ENCODE data around the gene CCT7.

The CCT7 gene

DNA sequence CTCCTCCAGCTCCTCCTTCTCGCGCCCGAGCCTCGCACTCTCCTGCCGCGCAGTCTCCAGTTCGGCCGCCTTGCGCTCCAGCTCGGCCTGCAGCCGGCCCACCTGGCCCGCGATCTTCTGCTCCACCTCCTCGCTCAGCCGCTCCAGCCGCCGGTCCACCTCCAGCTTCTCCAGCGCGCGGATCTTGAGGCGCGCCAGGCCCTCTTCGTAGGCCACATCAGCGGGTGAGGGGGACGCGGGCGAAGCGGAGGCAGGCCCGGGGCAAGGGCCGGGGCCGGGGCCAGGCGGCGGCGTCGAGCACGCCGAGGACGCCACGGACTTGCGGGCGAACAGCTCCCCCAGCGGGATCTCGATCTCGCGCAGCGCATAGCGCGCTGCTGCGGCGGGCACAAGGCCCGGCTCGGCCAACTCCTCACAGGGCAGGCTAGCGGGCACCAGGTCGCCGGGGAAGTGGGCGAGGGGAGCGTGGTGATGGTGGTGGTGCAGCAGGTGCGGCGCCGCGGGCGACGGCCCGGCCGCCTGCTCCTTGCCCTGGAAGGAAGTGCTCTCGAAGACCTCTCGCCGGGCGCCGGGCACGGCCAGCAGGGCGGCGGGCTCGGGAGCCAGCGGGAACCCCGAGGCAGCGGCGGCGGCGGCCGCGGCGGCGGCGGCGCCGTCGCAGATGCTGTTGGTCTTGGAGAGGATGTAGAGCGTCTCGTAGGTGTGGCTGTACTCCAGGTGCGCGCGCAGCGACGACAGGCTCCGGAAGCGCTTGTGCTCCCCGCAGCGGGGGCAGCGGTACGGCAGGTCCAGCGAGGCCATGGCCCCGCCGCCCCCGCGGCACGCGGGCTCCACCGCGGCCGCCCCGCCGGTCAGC lies 35.0 kb downstream of the CCT7 start:
- DNase-seq, result peak; percentile 61
- peak; percentile 75 for ATAC-seq

GRCh38 chr2:73269686-73270465 lies 35.8 kb downstream of the CCT7 start:
- ATAC-seq (peak; percentile 3), DNase-seq (no peak)

DNA sequence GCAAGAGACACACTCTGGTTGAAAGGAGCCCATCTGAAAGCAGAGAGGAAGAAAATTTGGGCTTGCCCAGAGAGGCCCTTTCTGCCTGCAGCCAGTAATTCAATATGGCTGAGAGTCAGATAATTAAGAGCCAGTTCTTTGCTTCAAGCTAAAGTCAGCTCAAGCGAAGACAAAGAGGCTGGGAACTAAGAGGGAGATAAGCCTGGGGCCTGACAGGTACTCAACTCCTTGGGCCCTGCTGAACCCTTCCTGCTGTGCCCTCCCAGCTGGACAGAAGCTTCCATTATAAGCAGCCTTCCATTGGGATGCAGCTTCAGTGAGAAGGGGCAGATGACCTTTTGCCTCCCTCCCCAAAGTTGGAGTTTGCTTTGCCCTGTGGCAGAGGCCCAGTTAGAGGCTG lies 38.2 kb downstream of the CCT7 start:
- DNase-seq, result no peak
- no peak for ATAC-seq

DNA sequence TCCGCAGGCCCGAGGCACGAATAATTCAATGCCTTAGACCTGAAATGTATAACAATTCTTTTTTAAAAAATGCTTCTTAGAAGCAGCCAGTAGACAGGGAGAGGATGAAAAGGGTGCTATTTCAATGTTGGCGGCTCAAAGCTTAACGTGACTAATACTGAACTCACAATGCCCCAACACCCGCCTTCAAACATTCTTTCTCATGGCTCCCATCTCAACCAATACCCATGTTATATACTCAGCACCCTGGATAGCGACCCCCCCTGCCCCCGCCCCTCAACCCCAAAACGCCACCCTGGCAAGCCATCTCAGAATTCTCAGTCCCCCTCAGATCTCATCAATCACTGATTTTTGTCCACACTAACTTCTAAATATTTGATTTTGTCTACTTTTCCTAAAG lies 45.7 kb downstream of the CCT7 start:
- no peak for DNase-seq
- ATAC-seq, result no peak

DNA sequence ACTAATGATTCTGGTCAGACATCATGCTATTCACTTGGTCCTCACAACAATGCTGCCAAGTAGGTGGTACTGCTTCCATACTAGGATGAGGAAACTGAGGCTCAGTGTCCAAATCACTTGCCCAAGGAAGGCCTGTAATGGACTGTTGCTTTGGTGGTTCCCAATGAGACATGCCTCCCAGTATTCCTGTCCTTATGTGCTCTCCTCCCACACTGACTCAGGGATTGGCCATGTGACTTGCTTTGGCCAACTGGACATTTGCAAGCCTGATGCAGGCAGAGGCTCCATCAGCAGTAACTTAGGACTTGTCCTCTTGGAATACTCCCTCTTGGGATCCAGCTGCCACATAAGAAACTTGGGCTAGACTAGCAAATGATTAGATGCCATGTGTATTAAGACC lies 47.1 kb downstream of the CCT7 start:
- no peak for ATAC-seq
- no peak for DNase-seq

GRCh38 chr2:73282924-73283544 lies 48.9 kb downstream of the CCT7 start:
- ATAC-seq, result no peak
- no peak for DNase-seq

DNA sequence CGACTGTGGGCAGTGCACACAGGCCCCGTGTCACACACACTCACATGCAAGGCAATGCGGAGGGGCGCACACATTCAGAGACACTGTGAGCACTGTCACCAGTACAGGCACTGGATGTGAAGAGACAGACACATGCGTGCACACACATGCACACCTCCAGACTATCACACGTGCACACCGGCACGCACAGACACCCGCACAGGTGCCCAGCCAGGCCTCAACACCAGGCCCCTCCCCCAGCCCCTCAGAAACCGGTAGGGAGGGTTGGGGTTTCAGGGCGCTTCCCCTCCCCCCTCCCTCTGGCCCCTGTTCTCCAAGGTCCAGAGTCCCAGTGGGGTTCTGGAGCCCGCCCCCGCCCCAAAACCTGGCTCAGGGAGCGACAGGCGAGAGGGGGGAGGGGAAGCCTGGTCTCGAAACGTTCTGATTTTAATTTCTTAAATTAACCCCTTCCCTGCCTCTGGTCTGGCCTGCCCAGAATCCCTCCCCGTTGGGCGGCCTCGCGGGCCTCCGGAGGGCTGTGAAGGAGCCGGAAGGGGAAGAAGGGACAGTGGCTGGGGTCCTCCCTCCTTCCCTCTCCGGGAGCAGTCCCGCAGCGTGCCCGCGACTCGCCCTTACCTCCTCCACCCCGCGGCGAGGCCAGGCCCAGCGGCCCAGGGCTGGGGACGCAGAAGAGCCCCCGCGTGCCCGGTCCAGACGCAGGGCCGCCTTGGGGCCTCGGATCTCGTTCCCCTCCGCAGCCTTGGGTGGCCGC lies 49.6 kb downstream of the CCT7 start:
- DNase-seq (peak; percentile 64), ATAC-seq (peak; percentile 16)

DNA sequence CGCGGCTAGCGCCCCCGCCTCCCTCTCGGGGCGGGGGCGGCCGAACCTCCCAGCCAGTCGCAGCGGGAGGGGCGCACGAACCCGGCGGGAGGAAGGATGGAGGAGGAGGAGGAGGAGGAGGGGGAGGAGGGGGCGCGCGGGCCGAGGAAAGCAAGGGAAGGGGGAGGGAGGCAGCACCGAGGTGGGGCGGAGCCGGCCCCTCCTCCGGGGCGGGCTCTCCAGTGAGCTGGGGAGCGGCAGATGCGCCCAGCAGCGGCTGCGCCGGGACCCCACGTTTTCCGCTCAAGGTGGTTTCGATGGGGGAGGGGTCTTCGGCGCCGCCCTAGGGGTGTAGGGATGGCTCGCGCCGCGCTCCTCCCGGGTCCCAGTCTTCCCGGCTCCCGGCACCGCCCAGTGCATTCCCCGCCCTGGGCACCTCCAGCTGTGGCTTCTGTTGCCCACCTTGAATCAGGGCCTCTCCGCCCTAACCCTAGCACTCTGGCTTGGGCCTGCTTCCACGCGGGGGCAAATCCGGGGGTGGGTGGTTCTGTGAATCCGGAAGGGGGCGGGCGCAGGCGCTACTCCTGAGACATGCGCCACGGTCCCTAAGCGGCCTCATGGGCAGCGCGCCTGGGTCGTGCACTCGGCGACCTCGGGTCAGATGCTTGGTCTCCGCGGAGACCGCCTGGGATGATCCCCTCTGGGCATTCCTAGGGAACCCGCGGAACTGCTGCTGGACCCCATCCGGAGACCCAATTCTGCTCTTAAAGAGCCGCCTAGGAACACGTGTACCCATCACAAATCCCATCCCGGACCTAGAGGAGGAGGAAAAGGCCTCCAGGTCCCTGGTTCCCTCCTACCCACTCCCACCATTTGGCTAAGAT lies 50.4 kb downstream of the CCT7 start, which contains the start of gene FBXO41:
FBXO41 (minus strand) TSS at position 183 of the 863 bp plus-strand sequence. CDS start 14,848 bp downstream, outside the sequence.
- ATAC-seq (peak; percentile 87), DNase-seq (peak; percentile 86)

DNA sequence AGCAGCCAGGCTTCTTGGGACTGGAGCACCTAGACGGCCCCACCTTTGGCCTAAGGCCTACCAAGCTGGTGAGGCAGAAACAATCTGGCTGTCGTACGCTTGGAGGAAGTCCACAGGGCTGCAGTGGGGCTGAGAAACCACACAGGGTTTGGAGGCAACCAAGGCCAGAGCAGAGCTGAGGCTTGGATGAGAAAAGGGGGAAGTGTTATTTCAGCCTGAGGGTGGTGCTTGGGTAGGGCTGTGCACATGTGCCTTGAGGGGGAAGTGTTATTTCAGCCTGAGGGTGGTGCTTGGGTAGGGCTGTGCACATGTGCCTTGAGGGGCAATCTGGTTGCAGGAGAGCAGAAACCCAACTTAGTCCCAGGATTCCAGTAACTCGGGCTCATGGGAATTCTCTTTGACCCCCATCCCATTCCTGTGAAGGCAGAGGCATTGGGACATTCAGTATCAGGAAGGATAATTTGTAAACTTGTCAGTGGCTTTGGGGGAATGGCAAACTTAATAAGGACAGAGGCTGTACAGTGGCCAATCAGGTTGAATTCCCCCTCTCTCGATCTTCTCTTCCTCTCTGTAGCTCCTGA lies 51.1 kb downstream of the CCT7 start:
- peak; percentile 51 for ATAC-seq
- DNase-seq, result peak; percentile 54

DNA sequence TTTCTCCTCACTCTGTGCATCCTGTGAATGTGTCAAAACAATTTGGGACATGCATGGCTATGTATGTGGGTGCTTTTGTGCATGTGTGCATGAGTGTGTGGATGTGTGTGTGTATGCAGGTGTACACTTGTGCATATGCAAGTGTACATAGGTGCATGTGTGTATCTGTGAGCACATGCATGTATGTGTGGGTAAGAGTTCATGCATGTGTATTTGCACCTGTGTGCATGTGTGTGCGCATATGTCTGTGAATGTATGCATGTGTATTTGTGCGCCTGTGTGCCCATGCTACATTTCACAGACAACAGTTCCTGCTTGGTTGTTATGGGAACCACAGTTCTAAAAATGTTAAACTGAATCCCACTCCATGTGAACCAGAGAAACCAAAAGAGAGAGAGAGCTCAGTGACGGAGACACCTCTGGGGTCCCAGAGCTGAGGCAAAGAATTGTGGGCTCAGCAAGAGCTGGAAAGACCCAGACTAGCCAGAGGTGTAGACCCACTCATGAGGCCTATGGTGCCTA lies 52.1 kb downstream of the CCT7 start:
- DNase-seq (no peak), ATAC-seq (no peak)

- DNase-seq, result no peak
- ATAC-seq, result no peak
These were observed 55.2 kb downstream of the CCT7 start for GRCh38 chr2:73289304-73289703.

GRCh38 chr2:73290049-73290839 lies 56.1 kb downstream of the CCT7 start:
- no peak for ATAC-seq
- DNase-seq, result peak; percentile 59

GRCh38 chr2:73291093-73291460 lies 57.0 kb downstream of the CCT7 start:
- peak; percentile 69 for DNase-seq
- ATAC-seq, result no peak

DNA sequence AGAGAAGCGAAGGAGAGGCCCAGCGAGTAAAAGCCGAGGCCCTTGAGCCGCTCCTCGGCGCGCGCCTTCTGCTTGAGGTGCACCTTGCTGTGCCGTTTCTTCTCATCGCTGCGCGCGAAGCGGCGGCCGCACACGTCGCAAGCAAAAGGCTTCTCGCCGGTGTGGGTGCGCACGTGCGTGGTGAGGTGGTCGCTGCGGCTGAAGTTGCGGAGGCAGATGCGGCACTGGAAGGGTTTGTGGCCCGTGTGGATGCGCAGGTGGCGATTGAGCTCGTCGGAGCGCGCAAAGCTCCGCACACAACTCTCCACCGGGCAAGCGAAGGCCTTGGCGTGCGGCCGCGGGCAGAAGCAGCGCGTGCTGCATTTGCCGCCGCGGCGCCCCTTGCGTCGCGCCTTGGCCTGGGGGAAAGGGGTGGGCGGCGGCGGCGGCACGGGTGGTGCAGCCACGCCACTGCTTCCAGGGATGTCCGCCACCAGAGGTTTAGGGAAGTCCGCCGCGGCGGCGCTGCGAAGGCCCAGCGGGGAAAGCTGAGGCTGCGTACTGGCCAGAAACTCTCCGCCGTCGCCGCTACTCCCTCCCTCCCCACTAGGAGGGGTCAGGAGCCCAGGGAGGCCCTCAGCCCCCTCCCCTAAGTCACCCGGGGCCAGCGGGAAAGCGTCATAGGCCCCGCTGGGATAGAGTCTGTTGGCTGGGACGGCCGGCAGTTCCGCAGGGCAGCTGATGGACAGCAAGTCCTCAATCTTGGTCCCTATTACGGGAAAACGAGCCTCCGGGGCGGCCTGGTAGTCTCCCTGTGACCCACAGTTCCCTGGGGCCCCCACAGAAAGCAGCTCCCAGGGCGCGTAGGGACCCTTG lies 57.6 kb downstream of the CCT7 start:
- peak; percentile 25 for DNase-seq
- no peak for ATAC-seq

DNA sequence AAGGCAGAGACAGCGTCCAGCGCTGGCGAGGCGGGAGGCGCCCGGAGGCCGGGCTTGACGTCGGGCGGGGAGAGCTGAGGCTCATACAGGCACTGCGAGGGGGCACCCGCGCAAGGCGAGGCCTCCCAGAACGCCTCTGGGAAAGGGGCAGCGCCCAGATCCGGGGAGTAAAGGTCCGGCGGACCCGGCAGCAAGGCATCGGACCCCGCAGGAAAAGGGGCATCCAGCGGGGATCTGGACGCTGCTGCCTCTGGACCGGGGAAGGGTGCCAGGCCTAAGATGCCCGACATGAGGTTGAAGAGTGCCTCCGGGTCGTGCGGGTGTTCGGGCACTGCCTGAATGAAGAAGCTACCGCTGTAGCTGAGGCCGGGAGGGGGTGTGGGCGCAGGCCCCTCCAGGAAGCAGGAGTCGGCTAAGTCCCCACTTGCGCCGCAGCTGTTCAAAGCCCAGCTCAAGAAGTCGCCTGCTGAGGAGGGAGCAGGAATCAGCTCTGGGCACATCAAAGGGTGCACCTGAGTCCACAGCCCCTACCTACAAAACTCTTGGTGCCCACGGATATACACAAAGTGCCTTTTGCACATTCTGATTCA lies 58.3 kb downstream of the CCT7 start:
- DNase-seq, result no peak
- ATAC-seq, result no peak

GRCh38 chr2:73292906-73293533 lies 58.9 kb downstream of the CCT7 start:
- DNase-seq (peak; percentile 27), ATAC-seq (no peak)

DNA sequence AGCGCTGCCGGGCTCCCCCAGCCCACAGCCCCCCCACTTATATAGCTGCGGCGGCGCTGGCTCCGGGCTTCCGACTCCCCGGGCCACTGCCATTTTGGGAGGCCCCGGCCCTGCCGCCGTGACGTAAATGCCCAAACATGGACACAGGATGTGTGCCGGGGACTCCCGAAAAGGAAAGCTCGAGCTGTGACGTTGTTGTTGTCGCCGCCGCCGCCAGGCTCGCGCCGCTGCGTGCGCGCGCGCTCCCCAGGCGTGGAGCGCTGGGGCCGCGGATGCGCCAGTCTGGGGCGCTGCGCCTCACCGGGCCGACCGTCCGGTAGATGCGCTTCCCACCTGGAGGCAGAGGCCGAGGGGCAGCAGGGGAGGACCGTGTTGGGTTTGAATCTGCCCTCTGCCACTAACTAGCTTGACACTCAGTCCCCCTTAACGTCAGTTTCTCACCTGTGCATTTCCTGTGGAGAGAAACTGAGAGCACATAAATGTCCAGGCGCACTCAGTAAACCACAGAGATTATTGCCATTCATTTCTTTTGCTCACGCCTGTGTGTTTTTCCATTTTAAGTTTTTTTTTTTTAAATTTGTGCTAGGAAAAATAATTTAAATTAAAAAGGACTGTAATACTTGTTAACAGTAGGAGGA lies 59.5 kb downstream of the CCT7 start, which contains the start of gene EGR4:
EGR4 (minus strand) TSS at position 15 of the 638 bp plus-strand sequence. CDS start 231 bp downstream, outside the sequence.
- DNase-seq, result peak; percentile 90
- ATAC-seq, result peak; percentile 95

All from stimulated activated naive CD8-positive, alpha-beta T cell treated with anti-CD3 and anti-CD28 coated beads, Interleukin-15, Interleukin-2, amounts not matched to agents 100 U/mL and 50 U/mL, for 24 hours (primary cell).